ENCODE measurements around the gene KCNJ5.

The KCNJ5 gene

DNA sequence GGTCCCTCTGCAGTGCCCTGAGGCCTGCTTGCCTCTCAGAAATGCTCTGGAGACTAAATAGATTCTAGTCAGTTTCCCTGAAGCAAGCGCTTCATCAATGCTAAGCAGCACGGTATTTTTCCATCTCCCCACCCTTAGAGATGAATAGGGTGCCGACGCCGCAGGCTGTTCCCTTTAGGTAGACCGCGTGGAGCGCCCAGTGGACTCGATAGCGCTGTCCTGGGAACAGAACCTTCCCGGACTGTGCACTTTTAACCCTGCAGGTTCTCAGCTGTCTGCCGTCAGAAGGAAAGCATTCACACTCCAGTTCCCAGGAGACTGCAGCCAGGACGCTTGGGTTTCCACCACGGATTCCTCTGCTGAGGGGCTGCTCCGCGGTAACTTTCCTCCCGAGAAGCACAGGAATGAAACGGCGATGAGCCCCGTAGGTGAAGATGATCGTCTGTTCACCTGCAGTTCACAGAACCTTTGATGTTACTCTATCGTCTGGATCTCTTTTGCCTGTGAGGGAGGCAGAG is 15.0 kb upstream of the KCNJ5 start:
- H3K27ac ChIP-seq (ENCODE audit: low read depth, low read length) = no peak overlapping the region
- H3K4me1 ChIP-seq (ENCODE audit: control insufficient read depth, insufficient read depth, low read length) = no peaks in the 10 kb centered on the region
- H3K36me3 ChIP-seq (ENCODE audit: control insufficient read depth, insufficient read depth, low read length) = no peaks in the 10 kb centered on the region
- H3K9ac ChIP-seq (ENCODE audit: low read length) = no peak overlapping the region
- H3K27me3 ChIP-seq (ENCODE audit: control insufficient read depth, insufficient read depth, low read length) = peaks cover 3% of the 10 kb centered on the region
- H3K4me3 ChIP-seq (ENCODE audit: low read length) = no peak overlapping the region

DNA sequence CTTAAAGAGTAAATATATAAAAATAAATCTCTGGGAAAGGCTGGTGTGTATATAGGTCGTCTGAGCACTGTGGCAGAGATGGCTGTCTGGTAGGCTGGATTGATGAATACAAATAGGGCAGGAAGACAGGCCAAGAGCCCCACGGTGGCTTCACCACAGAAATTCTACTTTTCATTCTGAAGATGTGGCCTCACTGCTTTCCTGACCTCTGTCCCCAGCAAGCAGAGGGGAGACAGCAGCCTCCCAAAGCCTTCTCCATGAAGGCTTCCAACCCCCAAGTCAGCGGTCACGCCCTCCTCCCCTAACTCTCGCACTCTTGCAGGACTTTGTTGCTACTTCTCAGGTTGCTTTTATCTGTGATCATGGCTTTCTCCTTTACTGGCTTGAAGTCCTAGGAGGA is 13.4 kb upstream of the KCNJ5 start:
- Histone ChIP-seq H3K4me1 (ENCODE audit: control insufficient read depth, insufficient read depth, low read length) (no peaks in the 10 kb centered on the region), H3K27me3 (ENCODE audit: control insufficient read depth, insufficient read depth, low read length) (peaks cover 3% of the 10 kb centered on the region), H3K36me3 (ENCODE audit: control insufficient read depth, insufficient read depth, low read length) (no peaks in the 10 kb centered on the region), H3K9ac (ENCODE audit: low read length) (no peak overlapping the region), H3K27ac (ENCODE audit: low read depth, low read length) (no peak overlapping the region), H3K4me3 (ENCODE audit: low read length) (no peak overlapping the region)

DNA sequence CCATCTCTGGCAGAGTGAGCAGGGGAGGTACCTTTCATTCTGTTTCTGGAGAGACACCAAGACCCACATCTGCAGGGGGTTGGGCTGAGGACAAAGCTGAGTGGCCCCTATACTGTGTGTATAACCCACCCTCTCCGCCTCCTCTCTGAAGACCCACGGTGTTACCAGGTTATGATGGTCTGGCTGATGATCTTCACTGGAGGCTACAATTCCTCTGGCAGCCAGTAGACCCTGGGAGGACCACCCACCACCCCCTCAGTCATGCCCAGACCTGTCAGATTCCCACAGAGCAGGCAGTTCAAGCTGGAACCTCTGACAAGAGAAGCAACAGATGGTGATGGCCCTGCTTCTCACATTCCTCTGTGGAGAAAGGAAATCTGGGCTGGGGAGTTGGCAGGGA is 12.7 kb upstream of the KCNJ5 start:
- Histone ChIP-seq H3K27me3 (ENCODE audit: control insufficient read depth, insufficient read depth, low read length) (peaks cover 3% of the 10 kb centered on the region), H3K9ac (ENCODE audit: low read length) (no peak overlapping the region), H3K36me3 (ENCODE audit: control insufficient read depth, insufficient read depth, low read length) (no peaks in the 10 kb centered on the region), H3K4me3 (ENCODE audit: low read length) (no peak overlapping the region), H3K4me1 (ENCODE audit: control insufficient read depth, insufficient read depth, low read length) (no peaks in the 10 kb centered on the region), H3K27ac (ENCODE audit: low read depth, low read length) (no peak overlapping the region)

DNA sequence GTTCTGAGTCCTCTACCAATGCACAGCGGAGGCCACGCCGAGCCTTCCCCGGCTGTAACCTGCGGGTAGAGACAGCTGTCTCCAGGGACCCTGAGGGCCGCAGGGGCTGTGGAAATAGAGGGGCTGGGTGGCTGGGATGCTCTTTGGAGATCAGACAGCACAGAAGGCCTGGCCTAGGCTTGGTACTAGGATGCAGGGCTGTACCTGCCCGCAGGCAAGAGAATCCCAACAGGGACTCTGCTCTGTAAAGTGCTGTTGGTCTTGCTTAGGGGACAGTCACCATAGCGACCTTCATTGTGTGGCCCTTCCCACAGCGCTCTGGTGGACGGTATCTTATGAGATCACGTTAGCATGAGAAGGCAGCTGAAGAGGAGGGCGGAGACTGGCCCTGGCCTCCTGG is 11.3 kb upstream of the KCNJ5 start:
- Histone ChIP-seq H3K4me3 (ENCODE audit: low read length) (no peak overlapping the region), H3K27ac (ENCODE audit: low read depth, low read length) (no peak overlapping the region), H3K27me3 (ENCODE audit: control insufficient read depth, insufficient read depth, low read length) (peaks cover 3% of the 10 kb centered on the region), H3K9ac (ENCODE audit: low read length) (no peak overlapping the region), H3K4me1 (ENCODE audit: control insufficient read depth, insufficient read depth, low read length) (no peaks in the 10 kb centered on the region), H3K36me3 (ENCODE audit: control insufficient read depth, insufficient read depth, low read length) (no peaks in the 10 kb centered on the region)

DNA sequence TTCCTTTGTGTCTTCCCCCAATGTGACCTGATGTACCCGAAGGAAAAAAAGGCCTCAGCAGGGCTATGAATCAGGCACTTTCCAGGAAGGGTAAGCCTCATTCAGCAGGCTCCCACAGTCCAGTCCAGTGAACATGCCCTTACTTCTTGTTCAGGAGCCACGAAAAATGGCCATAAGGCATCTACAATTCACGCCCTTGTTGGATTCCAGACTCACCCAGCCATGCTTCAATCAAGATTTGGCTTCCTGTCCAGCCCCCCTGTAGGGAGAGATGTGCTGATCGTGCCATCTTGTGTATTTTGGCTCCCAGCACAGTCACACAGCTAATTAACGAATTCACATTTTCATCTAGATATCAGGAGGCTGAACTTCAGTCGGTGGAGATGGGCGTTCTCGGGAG is 9.9 kb upstream of the KCNJ5 start:
- Histone ChIP-seq H3K36me3 (ENCODE audit: control insufficient read depth, insufficient read depth, low read length) (no peaks in the 10 kb centered on the region), H3K4me1 (ENCODE audit: control insufficient read depth, insufficient read depth, low read length) (no peaks in the 10 kb centered on the region), H3K27me3 (ENCODE audit: control insufficient read depth, insufficient read depth, low read length) (peaks cover 3% of the 10 kb centered on the region), H3K4me3 (ENCODE audit: low read length) (no peak overlapping the region), H3K27ac (ENCODE audit: low read depth, low read length) (no peak overlapping the region), H3K9ac (ENCODE audit: low read length) (no peak overlapping the region)

DNA sequence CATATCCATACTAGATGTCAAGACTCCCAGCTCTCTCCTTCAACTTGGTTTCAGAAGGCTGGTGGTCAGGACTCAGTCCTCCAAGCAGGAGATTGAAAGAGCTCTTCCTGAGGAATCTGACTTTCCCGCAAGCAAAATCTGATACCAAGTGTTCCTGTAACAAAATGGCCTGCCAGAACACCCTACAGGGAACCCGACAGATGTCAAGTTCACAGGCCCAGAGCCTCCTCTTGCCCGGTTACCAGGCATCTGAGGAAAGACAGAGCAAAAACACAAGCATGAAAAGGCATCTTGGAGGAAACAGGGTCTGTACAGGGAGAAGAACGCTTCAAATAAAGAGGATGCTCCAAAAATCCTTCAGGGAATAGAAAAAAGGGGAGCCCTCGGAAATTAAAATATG is 8.7 kb upstream of the KCNJ5 start:
- H3K4me1 ChIP-seq (ENCODE audit: control insufficient read depth, insufficient read depth, low read length) = no peaks in the 10 kb centered on the region
- H3K4me3 ChIP-seq (ENCODE audit: low read length) = no peak overlapping the region
- H3K9ac ChIP-seq (ENCODE audit: low read length) = no peak overlapping the region
- no peak overlapping the region for H3K27ac ChIP-seq (ENCODE audit: low read depth, low read length)
- H3K36me3 ChIP-seq (ENCODE audit: control insufficient read depth, insufficient read depth, low read length) = no peaks in the 10 kb centered on the region
- peaks cover 3% of the 10 kb centered on the region for H3K27me3 ChIP-seq (ENCODE audit: control insufficient read depth, insufficient read depth, low read length)

DNA sequence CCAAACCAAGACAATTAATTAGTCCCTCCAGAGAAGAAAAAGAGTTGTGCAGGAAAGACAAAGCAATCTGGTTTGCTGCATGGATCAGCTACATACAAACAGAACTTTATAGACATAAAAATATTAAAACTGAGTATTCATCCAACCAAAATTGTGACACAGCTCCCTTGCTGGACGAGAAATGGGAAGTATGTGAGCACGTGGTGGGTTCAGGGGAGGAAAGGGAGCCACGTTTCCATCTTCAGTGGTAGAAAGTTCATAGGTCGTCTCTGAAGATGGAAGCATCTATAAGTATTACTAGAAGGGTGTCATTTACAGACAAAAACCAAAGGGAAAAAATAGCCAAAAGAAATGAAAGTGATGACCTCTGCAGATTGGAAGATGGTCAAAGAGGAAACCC is 7.1 kb upstream of the KCNJ5 start:
- no peaks in the 10 kb centered on the region for H3K36me3 ChIP-seq (ENCODE audit: control insufficient read depth, insufficient read depth, low read length)
- H3K4me1 ChIP-seq (ENCODE audit: control insufficient read depth, insufficient read depth, low read length) = no peaks in the 10 kb centered on the region
- no peak overlapping the region for H3K4me3 ChIP-seq (ENCODE audit: low read length)
- no peaks in the 10 kb centered on the region for H3K27me3 ChIP-seq (ENCODE audit: control insufficient read depth, insufficient read depth, low read length)
- no peak overlapping the region for H3K9ac ChIP-seq (ENCODE audit: low read length)
- H3K27ac ChIP-seq (ENCODE audit: low read depth, low read length) = no peak overlapping the region

DNA sequence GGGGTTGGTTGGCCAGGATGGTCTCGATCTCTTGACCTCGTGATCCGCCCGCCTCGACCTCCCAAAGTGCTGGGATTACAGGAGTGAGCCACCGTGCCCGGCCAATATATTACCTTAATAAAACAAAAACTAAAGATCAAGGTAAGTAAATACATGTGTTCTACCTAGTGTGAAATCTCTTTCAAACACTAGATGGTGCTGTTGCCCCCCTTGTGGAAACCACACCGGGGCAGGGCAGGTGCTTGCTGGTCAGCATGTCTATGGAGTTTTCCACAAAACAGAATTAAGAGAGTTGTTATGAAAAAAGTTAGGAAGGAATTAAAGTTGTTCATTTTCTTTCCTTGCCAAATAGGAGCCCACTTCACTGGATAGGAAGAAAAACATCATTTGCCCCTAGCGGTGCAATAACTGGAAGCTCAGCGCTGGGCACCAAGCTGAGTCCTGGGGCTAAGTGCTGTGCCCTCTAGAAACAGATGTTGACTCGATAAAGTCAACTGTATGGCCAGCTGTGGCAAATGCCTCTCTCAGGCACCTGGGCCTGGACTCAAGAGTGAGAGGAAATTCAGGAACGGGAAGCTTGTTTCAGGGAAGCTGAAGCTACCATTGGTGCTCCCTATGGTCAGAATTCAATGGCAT is 6.3 kb upstream of the KCNJ5 start:
- H3K9ac ChIP-seq (ENCODE audit: low read length) = no peak overlapping the region
- H3K4me1 ChIP-seq (ENCODE audit: control insufficient read depth, insufficient read depth, low read length) = no peaks in the 10 kb centered on the region
- no peak overlapping the region for H3K27ac ChIP-seq (ENCODE audit: low read depth, low read length)
- H3K4me3 ChIP-seq (ENCODE audit: low read length) = no peak overlapping the region
- peaks cover 1% of the 10 kb centered on the region for H3K27me3 ChIP-seq (ENCODE audit: control insufficient read depth, insufficient read depth, low read length)
- no peaks in the 10 kb centered on the region for H3K36me3 ChIP-seq (ENCODE audit: control insufficient read depth, insufficient read depth, low read length)

DNA sequence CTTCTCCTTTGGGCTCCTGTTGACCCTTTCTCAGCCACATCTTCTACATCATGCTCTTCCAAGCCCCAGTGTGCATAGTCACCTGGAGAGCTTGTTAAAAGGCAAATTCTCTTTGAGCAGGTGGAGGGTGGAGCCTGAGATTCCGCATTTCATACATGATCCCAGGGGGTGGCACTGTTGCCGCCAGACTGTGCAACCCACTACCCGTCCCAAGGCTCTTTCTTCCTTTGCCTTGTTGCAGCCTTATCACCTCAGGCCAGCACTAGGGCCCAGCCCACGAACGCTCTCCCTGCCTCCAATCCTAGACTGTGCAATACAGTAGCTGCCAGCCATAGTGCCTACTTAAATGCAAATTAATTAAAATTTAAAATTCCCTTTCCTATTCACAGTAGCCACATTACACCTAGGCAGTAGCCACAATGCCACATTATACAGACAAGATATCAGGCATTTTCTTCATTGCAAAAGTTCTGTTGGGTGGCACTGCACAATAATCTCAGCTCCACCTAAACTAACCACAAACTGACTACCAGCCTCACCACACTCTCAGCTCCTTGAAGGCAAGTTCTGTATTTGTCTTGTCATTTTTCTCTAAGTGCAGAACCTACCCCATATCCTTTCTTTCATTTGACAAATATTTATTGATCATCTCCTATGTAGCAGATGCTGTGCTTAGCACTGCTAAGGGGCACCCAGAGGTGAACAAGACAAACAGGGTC is 4.6 kb upstream of the KCNJ5 start:
- H3K4me1 ChIP-seq (ENCODE audit: control insufficient read depth, insufficient read depth, low read length) = peaks cover 2% of the 10 kb centered on the region
- no peak overlapping the region for H3K4me3 ChIP-seq (ENCODE audit: low read length)
- H3K36me3 ChIP-seq (ENCODE audit: control insufficient read depth, insufficient read depth, low read length) = no peaks in the 10 kb centered on the region
- H3K27me3 ChIP-seq (ENCODE audit: control insufficient read depth, insufficient read depth, low read length) = peaks cover 7% of the 10 kb centered on the region
- no peak overlapping the region for H3K27ac ChIP-seq (ENCODE audit: low read depth, low read length)
- no peak overlapping the region for H3K9ac ChIP-seq (ENCODE audit: low read length)

DNA sequence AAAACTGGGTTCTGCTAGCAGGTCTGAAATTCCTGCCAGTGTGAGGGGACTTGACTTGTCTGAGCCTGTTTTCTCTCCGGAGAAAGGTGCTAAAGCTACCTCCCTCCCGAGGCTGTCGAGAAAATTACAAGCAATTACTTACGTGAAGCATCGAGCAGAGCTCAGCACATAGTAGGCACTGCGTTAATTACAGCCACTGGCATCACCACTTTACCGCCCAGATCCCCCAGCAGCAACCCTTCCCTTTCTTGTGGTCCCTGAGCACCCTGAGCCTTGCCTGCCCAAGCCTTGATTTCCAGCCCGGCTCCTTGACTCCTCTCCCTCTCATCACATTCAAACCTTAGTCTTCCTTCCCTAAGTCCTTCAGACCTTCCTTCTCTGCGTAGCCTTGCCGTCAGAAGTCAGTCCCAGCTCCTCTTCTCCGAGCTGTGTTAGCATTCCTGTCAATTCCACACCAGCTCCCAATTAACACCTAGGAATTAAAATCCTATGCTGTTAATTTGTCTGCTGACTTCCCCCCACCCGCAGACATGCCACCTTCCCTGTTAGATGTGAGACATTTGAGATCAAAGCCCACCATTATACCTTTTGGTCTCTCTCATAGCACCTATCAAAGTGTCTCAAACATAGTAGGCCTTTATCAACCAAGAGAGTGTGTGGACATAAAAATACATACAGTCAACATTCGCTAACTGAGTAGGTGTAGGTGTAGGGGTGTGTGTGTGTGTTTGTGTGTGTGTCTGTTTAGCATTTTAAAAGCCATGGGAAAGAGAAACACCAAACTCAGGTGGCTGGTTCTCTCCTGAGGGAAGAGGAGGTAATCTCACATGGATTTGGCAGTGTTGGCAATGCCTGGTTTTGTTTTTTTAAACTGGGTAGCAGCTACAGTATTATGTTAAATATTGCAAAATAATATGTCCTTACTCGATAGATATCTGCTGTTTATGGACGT is 2.8 kb upstream of the KCNJ5 start:
- peaks cover 7% of the 10 kb centered on the region for H3K27me3 ChIP-seq (ENCODE audit: control insufficient read depth, insufficient read depth, low read length)
- H3K36me3 ChIP-seq (ENCODE audit: control insufficient read depth, insufficient read depth, low read length) = no peaks in the 10 kb centered on the region
- H3K9ac ChIP-seq (ENCODE audit: low read length) = no peak overlapping the region
- H3K27ac ChIP-seq (ENCODE audit: low read depth, low read length) = no peak overlapping the region
- no peak overlapping the region for H3K4me3 ChIP-seq (ENCODE audit: low read length)
- peaks cover 2% of the 10 kb centered on the region for H3K4me1 ChIP-seq (ENCODE audit: control insufficient read depth, insufficient read depth, low read length)

DNA sequence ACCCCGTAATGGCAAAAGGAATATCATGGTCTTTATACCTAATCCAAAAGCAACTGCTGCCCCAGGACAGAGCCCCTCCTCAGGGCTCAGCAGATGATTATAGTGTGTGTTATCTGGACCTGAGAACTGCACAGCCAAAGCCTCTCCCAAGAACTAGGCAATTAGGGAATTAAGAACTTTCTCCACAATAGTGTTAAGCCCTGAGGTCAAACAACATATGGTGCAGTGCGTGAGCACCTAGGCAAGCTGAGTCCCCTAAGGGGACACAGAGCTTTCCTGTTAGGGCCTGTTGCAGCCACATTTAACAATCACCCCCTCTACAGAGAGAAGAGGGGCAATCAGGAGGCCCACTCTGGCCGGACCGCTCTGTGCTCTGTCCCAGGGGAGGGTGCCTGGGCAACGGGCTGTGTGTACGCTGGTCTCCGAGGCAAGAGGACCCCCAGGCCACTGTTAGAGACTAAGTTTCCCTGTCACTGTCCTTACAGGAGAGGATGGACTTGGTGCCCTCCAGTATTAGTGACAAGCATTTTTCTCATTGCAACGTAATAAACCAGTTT is 1.4 kb upstream of the KCNJ5 start:
- H3K36me3 ChIP-seq (ENCODE audit: control insufficient read depth, insufficient read depth, low read length) = no peaks in the 10 kb centered on the region
- H3K27ac ChIP-seq (ENCODE audit: low read depth, low read length) = no peak overlapping the region
- H3K27me3 ChIP-seq (ENCODE audit: control insufficient read depth, insufficient read depth, low read length) = peaks cover 7% of the 10 kb centered on the region
- H3K9ac ChIP-seq (ENCODE audit: low read length) = no peak overlapping the region
- H3K4me3 ChIP-seq (ENCODE audit: low read length) = no peak overlapping the region
- H3K4me1 ChIP-seq (ENCODE audit: control insufficient read depth, insufficient read depth, low read length) = peaks cover 2% of the 10 kb centered on the region

DNA sequence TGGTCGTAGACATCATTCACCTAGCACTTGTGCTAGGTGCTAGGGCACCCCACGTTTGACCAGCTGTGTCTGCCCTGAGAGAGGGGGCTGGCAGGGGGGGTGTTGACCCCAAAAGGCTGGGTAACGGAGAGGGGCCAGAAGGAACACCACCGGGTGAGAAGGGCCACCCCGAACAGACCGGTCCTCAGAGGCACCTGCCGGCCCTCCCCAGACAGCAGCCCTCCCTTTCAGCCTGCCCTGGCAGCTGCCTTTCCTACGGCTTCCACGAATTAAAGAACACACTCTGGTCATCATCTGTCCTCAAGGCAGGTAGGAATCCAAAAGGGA is 977 bp upstream of the KCNJ5 start:
- Histone ChIP-seq H3K36me3 (ENCODE audit: control insufficient read depth, insufficient read depth, low read length) (no peaks in the 10 kb centered on the region), H3K27ac (ENCODE audit: low read depth, low read length) (no peak overlapping the region), H3K4me1 (ENCODE audit: control insufficient read depth, insufficient read depth, low read length) (peaks cover 2% of the 10 kb centered on the region), H3K27me3 (ENCODE audit: control insufficient read depth, insufficient read depth, low read length) (peaks cover 7% of the 10 kb centered on the region), H3K9ac (ENCODE audit: low read length) (no peak overlapping the region), H3K4me3 (ENCODE audit: low read length) (peak overlapping the region; percentile 65)

All from rectal smooth muscle tissue (tissue), 1 donor.